ENCODE measurements around the gene PHF2.

The PHF2 gene

DNA sequence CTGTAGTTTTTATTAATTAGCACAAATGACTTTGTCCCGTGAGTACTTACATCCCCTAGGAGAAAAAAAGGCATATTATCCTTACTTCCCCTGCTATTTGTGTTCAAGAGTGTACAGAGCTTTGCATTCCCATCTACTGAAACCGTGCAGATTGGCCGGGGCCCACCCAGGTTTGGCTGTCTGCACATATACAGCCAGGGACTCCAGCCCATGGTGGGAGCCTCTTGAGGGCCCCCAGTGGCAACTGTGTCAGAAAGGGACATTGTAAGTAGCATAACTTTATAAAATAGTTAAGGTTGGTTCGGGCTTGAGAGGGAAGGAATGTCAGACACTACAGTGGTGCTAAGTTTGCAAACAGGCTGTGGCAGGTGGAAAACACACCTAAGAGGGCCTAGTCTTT lies 24.7 kb downstream of the PHF2 start:
- no peak for DNase-seq (ENCODE audit: low spot score)

DNA sequence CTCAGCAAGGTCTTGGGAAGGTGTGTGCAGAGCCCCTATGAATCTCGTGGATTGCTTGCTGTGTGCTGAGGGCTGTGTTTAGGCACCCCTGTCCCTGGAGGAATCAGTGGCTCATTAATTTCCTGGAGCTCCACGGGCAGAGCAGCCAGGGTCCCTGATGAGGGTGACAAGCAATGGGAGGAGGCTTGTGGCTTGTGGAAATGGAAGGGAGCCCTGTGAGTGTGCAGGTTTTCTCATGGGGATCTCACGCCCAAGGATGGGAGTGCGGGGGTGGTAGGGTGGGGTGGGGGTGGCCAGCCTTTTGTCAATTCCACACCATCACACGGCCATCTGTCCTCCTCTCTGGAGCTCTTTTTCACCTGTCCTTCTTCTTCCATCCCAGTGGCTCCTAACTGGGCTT lies 25.3 kb downstream of the PHF2 start:
- DNase-seq (ENCODE audit: low spot score): no peak

- no peak for DNase-seq (ENCODE audit: low spot score)
Measured at GRCh38 chr9:93603011-93603410, 26.6 kb downstream of the PHF2 start.

- DNase-seq (ENCODE audit: low spot score): no peak
Measured at GRCh38 chr9:93603906-93604326, 27.5 kb downstream of the PHF2 start.

- DNase-seq (ENCODE audit: low spot score): no peak
Measured at GRCh38 chr9:93606187-93606586, 29.8 kb downstream of the PHF2 start.

GRCh38 chr9:93610206-93610605 lies 33.8 kb downstream of the PHF2 start:
- DNase-seq (ENCODE audit: low spot score): no peak

DNA sequence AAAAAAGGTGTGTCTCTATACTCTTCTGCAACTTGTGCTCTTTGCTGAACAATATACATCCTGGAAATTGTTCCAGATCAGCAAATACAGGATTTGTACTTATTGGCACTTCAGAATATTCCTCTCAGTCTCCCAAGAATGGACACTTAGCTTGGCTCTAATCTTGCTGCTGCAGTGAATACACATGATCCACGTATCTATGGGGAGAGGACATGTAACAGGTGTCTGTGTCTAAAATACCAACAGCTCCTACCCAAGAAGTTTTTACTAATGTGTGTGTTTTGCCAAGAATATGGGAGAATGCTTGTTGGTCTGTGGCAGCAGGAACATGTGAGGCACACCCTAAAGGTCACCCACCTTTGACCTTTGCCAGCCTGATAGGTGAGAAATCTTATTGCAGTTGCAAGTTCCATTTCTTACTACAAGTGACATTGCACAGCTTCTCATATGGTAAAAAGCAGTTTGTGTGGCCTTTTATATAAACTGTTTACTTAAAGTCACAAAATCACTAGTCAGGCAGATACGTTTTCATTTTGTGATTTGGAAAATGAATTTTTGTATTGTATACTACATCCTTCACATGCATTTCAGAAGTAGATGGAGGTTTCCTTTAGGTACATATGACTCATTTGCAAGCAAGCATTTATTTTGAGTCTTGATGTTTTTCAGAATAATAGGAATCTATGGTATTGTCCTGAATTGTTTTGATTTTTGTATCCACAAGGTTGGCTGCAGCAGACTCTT lies 35.8 kb downstream of the PHF2 start:
- DNase-seq (ENCODE audit: low spot score): no peak

GRCh38 chr9:93612796-93613154 lies 36.4 kb downstream of the PHF2 start:
- DNase-seq (ENCODE audit: low spot score): no peak

- no peak for DNase-seq (ENCODE audit: low spot score)
Measured at GRCh38 chr9:93613174-93613573, 36.8 kb downstream of the PHF2 start.

DNA sequence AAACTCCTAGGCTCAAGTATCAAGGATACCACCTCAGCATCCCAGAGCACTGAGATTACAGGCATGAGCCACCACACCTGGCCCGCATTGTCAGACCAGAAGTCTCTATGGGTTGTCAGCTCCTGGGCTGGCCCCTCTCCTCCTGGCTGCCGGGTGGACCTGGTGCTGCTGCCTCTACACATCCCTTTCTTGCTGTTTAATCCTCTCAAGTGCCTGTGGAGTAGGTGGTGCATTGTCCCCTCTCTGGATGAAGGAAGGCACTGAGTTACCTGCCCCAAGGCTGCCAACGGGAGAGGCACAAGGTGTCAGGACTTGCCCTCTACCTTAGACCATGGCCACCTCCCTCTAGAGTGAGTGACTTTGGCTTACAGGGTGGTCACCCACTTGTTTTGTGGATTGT lies 37.4 kb downstream of the PHF2 start:
- DNase-seq (ENCODE audit: low spot score): no peak

DNA sequence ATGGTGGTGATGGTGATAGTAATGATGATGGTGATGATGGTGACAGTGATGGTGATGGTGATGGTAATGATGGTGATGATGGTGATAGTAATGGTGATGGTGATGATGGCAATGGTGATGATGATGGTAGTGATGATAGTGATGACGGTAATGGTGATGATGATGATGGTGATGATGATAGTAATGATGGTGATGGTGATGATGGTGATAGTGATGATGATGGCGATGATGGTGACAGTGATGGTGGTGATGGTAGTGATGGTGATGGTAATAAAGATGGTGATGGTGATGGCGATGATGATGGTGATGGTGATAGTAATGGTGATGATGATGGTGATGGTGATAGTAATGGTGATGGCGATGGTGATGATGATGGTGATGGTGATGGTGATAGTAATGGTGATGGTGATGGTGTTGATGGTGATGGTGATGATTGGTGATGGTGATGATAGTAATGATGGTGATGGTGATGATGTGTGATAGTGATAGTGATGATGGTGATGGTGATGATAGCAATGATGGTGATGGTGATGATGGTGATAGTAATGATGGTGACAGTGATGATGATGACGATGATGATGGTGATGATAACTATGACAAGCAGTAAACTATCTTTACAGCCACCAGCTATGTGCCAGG lies 38.6 kb downstream of the PHF2 start:
- no peak for DNase-seq (ENCODE audit: low spot score)

DNA sequence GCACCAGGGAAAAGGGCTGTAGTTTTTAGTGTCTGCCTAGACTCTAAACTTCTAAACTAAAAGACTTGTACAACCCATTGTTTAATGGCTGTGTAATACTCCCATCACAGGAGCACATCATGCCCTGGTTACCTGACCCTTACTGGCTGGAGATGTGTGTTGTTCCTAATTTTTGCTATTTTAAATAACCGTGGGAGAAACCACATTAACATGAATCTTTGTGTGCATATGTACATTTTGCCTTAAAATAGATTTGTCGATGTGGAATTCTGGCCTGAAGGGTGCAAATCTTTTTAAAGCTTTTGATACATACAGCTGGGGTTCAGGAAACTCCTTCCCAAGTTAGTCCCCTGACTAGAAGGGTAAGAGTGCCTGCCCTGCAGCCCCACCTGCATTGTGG lies 39.7 kb downstream of the PHF2 start:
- no peak for DNase-seq (ENCODE audit: low spot score)

GRCh38 chr9:93617273-93617672 lies 40.9 kb downstream of the PHF2 start:
- no peak for DNase-seq (ENCODE audit: low spot score)

DNA sequence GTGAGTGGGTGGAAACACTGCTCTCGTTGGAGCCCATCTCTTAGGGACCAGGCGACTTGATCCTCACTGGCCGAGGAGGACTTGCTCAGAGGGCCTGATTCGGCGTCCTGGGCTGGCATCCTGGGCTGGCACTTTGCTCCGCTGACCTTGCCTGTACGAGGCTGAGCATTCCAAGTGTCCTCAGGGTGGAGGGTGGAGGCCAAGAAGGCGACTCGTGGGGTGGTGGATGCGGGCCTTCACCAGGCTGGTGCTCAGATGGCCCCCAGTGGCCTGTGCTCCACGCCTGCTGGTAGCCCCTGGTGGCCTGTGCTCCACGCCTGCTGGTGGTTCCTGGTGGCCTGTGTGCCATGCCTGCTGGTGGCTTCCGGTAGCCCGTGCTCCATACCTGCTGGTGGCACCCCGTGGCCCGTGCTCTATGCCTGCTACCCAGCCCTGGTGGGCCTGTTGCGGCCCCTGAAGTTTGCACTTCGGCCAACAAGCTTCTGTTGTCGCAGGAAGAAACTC lies 42.9 kb downstream of the PHF2 start:
- no peak for DNase-seq (ENCODE audit: low spot score)

DNA sequence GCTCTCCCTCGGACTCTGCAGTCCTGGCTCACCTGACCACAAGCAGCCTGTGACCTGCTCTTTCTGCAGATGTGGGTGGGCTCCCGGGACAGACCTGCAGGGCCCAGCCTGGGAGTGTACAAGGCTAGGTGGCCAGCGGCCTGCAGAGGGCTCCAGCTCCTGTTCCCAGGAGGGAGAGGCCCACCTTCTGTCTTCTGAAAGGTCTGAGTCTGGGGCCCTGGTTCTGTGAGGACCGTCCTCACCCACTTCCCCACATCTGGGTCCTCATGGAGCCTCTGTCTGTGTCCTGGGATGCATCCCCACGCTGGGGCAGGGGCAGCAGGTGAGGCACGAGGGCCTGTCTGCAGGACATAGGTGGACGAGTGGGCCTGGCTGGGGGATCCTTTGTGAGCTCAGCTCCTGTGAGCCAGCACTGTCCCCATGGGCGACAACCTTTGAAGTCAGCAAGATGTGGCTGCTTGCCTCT lies 43.7 kb downstream of the PHF2 start:
- no peak for DNase-seq (ENCODE audit: low spot score)

DNA sequence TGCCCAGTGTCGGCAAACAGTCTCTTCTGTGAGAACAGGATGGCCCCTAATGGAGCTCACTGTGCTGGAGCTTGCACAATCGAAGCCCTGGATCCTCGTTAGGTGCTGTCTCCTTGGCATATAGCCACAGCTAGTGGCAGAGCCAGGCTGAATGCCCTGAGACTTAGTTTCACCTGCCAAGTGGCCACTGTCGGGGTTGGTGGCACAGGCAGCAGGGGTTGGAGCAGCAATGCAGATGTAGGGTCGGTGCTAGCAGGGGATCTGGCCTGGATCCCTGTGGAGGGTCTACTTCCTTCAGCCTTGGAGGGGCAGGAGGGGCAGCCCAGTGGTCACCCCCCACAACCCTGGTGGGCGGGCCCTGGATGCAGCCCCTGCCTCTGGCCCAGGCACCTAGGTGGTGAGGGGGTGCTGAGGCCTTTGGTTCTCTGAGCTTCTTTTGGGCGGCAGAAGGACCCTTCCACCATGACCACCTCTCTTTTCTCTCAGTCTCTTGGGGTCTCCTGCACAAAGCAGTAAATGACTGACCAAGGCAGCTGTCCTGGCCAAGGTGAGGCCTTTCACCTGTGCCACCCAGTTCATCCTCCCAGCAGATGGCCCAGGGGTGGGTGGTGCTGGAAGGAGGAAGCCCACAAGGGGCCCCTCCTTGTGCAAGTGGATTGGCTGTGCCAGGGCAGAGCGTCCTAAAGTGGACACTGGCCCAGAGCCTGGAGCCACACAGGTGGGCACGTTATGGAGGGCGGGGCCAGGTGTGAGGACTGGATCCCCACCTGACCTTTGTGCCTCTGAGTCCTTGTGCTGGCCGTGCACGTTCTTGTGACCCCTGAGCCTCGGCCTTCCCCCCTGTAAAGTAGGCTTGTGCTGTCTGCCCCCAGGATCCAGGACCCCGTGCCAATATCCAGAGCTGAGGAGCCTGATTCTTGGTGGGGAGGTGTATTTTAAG lies 44.8 kb downstream of the PHF2 start:
- DNase-seq (ENCODE audit: low spot score): no peak

DNA sequence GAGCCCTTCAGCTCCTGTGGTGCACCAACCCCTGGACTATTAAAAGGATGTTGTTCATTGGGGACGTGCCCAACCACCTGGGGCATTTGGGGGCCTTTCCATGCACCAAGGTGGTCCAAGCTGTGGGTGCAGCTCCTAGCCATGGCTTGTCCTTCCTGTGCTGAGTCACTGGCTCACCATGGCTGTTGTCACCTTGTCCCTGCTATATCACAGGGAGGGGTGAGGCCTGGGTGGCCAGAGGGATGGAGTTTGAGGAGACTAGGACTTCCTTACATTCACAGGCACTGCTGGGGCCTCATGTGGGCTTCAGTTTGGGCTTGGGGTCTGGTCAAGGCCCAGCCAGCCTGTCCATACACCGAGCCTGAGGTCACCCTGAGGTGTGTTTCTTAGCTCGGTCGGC lies 45.5 kb downstream of the PHF2 start:
- no peak for DNase-seq (ENCODE audit: low spot score)

DNA sequence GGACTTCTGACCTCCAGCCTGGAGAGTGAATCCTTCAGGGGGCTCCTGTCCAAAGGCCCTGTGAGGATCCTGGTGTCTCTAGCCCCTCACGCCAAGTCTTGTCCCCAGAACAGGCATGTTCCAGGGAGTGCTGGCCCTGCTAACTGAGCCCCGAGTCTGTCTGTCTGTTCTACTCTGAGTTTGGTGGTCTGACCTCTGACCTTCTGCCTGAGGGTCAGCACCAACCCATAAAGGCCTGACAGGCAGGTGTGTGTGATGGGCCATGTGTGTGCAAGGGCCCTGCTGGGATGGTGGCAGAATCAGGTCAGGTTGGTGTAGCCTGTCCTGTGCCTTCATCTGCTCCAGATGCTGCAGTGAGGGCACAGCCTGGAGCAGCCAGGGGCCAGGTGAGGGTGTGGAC lies 46.3 kb downstream of the PHF2 start:
- no peak for DNase-seq (ENCODE audit: low spot score)

DNA sequence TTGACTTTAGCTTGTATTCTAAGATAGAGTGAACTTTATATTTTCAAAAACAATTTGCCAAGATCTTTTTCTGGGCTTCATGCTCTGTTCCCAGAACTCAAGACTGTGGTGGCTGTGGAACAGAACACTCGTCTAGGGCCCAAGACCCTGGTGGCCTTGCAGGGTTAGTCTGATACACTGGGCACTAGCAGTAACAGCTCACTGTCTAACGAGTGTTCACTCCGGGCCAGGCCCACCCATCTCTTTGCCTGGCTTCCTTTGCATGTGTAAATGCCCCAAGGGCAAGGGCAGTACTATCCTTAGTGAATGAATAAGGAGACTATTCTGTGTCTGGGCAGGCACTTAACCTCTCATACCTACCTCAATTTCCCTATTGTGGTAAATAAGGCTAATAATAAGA lies 47.4 kb downstream of the PHF2 start:
- DNase-seq (ENCODE audit: low spot score): no peak

GRCh38 chr9:93624431-93624834 lies 48.0 kb downstream of the PHF2 start:
- no peak for DNase-seq (ENCODE audit: low spot score)

DNA sequence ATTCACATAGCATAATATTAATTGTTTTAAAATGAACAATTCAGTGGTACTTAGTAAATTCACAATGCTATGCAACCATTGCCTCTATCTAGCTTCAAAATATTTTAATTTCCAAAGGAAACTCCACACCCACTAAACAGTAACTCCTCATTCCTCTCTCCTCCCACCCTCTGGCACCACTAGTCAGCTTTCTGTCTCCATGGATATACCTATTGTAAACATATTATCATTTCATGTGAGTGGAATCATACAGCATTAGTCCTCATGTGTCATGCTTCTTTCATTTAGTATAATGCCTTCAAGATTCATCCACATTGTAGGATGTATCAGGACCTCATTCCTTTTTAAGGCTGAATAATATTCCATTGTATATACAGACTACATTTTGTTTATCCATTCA lies 48.6 kb downstream of the PHF2 start:
- DNase-seq (ENCODE audit: low spot score): no peak

DNA sequence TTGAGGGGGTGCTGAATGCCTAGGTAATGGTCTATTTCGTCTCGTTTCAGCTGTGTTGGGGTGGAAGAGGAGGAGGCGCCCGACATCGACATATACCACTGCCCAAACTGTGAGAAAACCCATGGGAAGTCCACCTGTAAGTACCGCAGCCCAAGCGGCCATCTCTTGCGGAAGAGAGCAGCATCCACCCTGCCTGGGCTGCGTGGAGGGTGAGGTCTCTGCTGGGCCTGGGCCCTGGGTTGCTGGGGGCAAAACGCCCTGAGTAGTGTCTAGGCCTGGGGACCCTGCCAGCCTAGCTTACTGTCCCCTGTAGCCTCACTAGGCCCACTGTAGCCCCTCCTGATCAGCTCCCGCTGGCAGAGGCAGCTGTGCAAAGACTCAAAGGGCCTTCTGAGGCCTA lies 53.5 kb downstream of the PHF2 start:
- no peak for DNase-seq (ENCODE audit: low spot score)
